Muscle of leg (tissue), 11 donors: ENCODE data around the gene FBL. TPM values are rescaled to one million over a fixed set of nuclear protein-coding genes. Genes with fewer than 3 reads are reported as not detected.

Source experiments
- DNase-seq: peaks from one replicate; pipeline ENCODE4 v3.0.0; 2013
- H3K27ac ChIP-seq: one replicate; pipeline ENCODE4 v1.5.1; 2013; ENCODE audit warnings: mild to moderate bottlenecking, low read length, control low read depth
- H3K27me3 ChIP-seq: one replicate; pipeline ENCODE4 v1.6.1; 2013; ENCODE audit warnings: low read length; ENCODE audit not compliant: control insufficient read depth, insufficient read depth
- H3K36me3 ChIP-seq: one replicate; pipeline ENCODE4 v1.6.1; 2013; ENCODE audit warnings: low read length; ENCODE audit not compliant: control insufficient read depth, insufficient read depth
- H3K4me1 ChIP-seq: one replicate; pipeline ENCODE4 v1.6.1; 2013; ENCODE audit warnings: low read length; ENCODE audit not compliant: control insufficient read depth, insufficient read depth
- H3K4me3 ChIP-seq: one replicate; pipeline ENCODE4 v1.5.1; 2013; ENCODE audit warnings: low read length, control low read depth
- H3K9me3 ChIP-seq: replicated peaks from 2 replicates; pipeline ENCODE4 v1.6.1; 2013; ENCODE audit warnings: low read depth, low read length; ENCODE audit not compliant: control insufficient read depth
- whole genome bisulfite sequencing: methylation state at CpG from one replicate; pipeline ENCODE4 v1.1.5; 2013; ENCODE audit warnings: missing lambda C conversion rate; ENCODE audit not compliant: insufficient coverage; 5-methylcytosine and 5-hydroxymethylcytosine counted together
- polyA plus RNA-seq, 8 donors: library from polyadenylated mRNA; unstranded; fragments of 120-200 nt; gene quantifications; one replicate each; pipeline versions ENCODE4 v1.2.1 to v1.2.3, GENCODE V29; 2013; ENCODE audit warnings: inconsistent platforms in 1 of 8, low replicate concordance in 1 of 8; ENCODE audit not compliant: insufficient read length in 8 of 8, insufficient read depth in 1 of 8
- total RNA-seq: library from RNA; stranded (reverse); fragments of 120-200 nt; gene quantifications from one replicate; pipeline ENCODE4 v1.2.4, GENCODE V29; 2013

The FBL gene
- total and polyA plus RNA-seq, 9 donors: 159 to 375 (median 294) TPM

GRCh38 chr19:39826311-39826945 lies 19.8 kb downstream of the FBL start:
- peaks cover 59% of the 10 kb centered on the region for H3K36me3 ChIP-seq
- no peaks in the 10 kb centered on the region for H3K9me3 ChIP-seq
- peaks cover 41% of the 10 kb centered on the region for H3K4me1 ChIP-seq
- peak overlapping the region; percentile 13 for H3K27ac ChIP-seq
- WGBS: 90% methylated on average over 34 of the region's 35 CpGs
- H3K4me3 ChIP-seq: no peak overlapping the region
- no peak for DNase-seq
- H3K27me3 ChIP-seq: no peaks in the 10 kb centered on the region

GRCh38 chr19:39825531-39826076 lies 20.6 kb downstream of the FBL start:
- no peak for DNase-seq
- WGBS: 85% methylated on average over 9 of the region's 17 CpGs
- Histone ChIP-seq H3K27me3 (no peaks in the 10 kb centered on the region), H3K27ac (peak overlapping the region; percentile 53), H3K36me3 (peaks cover 51% of the 10 kb centered on the region), H3K9me3 (no peaks in the 10 kb centered on the region), H3K4me3 (no peak overlapping the region), H3K4me1 (peaks cover 34% of the 10 kb centered on the region)

GRCh38 chr19:39825093-39825463 lies 21.1 kb downstream of the FBL start:
- Histone ChIP-seq H3K9me3 (no peaks in the 10 kb centered on the region), H3K27ac (peak overlapping the region; percentile 53), H3K36me3 (peaks cover 46% of the 10 kb centered on the region), H3K27me3 (no peaks in the 10 kb centered on the region), H3K4me1 (peaks cover 30% of the 10 kb centered on the region), H3K4me3 (no peak overlapping the region)
- no peak for DNase-seq
- no CpG with 5 or more reads among the region's 11 CpGs for WGBS

- peak overlapping the region; percentile 71 for H3K4me3 ChIP-seq
- H3K27ac ChIP-seq: peak overlapping the region; percentile 73
- peaks cover 39% of the 10 kb centered on the region for H3K36me3 ChIP-seq
- DNase-seq: peak; percentile 98
- 3% methylated on average over 47 of the region's 47 CpGs for WGBS
- H3K9me3 ChIP-seq: no peaks in the 10 kb centered on the region
- no peaks in the 10 kb centered on the region for H3K27me3 ChIP-seq
- peaks cover 26% of the 10 kb centered on the region for H3K4me1 ChIP-seq
Observed at GRCh38 chr19:39824143-39825092, 21.8 kb downstream of the FBL start.

- H3K27ac ChIP-seq: peak overlapping the region; percentile 73
- no peak for DNase-seq
- peaks cover 33% of the 10 kb centered on the region for H3K4me1 ChIP-seq
Observed at GRCh38 chr19:39823686-39824085, 22.5 kb downstream of the FBL start.

GRCh38 chr19:39820696-39821095 lies 25.5 kb downstream of the FBL start:
- Histone ChIP-seq H3K4me1 (peaks cover 43% of the 10 kb centered on the region), H3K4me3 (no peak overlapping the region), H3K27me3 (no peaks in the 10 kb centered on the region), H3K36me3 (peaks cover 19% of the 10 kb centered on the region), H3K9me3 (no peaks in the 10 kb centered on the region), H3K27ac (no peak overlapping the region)
- no CpG with 5 or more reads among the region's 6 CpGs for WGBS
- no peak for DNase-seq

More at GRCh38 chr19:39823686-39824085, 22.5 kb downstream of the FBL start:
- 22% methylated on average over 7 of the region's 7 CpGs for WGBS
- Histone ChIP-seq H3K9me3 (no peaks in the 10 kb centered on the region), H3K36me3 (peaks cover 37% of the 10 kb centered on the region), H3K4me3 (peak overlapping the region; percentile 71), H3K27me3 (no peaks in the 10 kb centered on the region)

- no peak for DNase-seq
- Histone ChIP-seq H3K36me3 (peaks cover 11% of the 10 kb centered on the region), H3K4me1 (peaks cover 34% of the 10 kb centered on the region), H3K27ac (no peak overlapping the region), H3K9me3 (no peaks in the 10 kb centered on the region), H3K4me3 (no peak overlapping the region), H3K27me3 (no peaks in the 10 kb centered on the region)
- WGBS: 63% methylated on average over 1 of the region's 3 CpGs
Observed at GRCh38 chr19:39819786-39820185, 26.4 kb downstream of the FBL start.

GRCh38 chr19:39818626-39819097 lies 27.5 kb downstream of the FBL start:
- peaks cover 31% of the 10 kb centered on the region for H3K4me1 ChIP-seq
- H3K36me3 ChIP-seq: peaks cover 11% of the 10 kb centered on the region
- H3K4me3 ChIP-seq: no peak overlapping the region
- H3K27me3 ChIP-seq: no peaks in the 10 kb centered on the region
- H3K27ac ChIP-seq: peak overlapping the region; percentile 13
- no peak for DNase-seq
- no peaks in the 10 kb centered on the region for H3K9me3 ChIP-seq
- 74% methylated on average over 1 of the region's 4 CpGs for WGBS

- no peaks in the 10 kb centered on the region for H3K27me3 ChIP-seq
- DNase-seq: no peak
- H3K9me3 ChIP-seq: no peaks in the 10 kb centered on the region
- peaks cover 34% of the 10 kb centered on the region for H3K4me1 ChIP-seq
- WGBS: 85% methylated on average over 9 of the region's 12 CpGs
- H3K4me3 ChIP-seq: no peak overlapping the region
- peak overlapping the region; percentile 13 for H3K27ac ChIP-seq
- H3K36me3 ChIP-seq: peaks cover 11% of the 10 kb centered on the region
Observed at GRCh38 chr19:39817888-39818561, 28.2 kb downstream of the FBL start.
